Mesenchymal stem cell (in vitro differentiated cells and primary cell): ENCODE data around the gene MARK3.
A peak's percentile ranks its signal among the peaks of the same experiment; 100 is the strongest.

Source experiments
- DNase-seq: peaks from one replicate; pipeline ENCODE4 v3.0.0-alpha.2; 2013
- H2AFZ ChIP-seq: one replicate; pipeline ENCODE4 v1.6.1; 2013; ENCODE audit warnings: low read depth, mild to moderate bottlenecking, control low read depth, inconsistent platforms, low read length, moderate library complexity
- H2AK5ac ChIP-seq: 2 replicates; pipeline ENCODE4 v1.6.1; 2013; ENCODE audit warnings: low read length, moderate library complexity, mild to moderate bottlenecking, inconsistent platforms; ENCODE audit not compliant: severe bottlenecking
- H2BK120ac ChIP-seq: one replicate; pipeline ENCODE4 v1.6.1; 2013; ENCODE audit warnings: low read depth, mild to moderate bottlenecking, inconsistent platforms, low read length, moderate library complexity
- H2BK12ac ChIP-seq, 2 experiments: one replicate each; pipeline ENCODE4 v1.6.1; 2013; ENCODE audit warnings: inconsistent platforms in 2 of 2, low read length in 2 of 2, mild to moderate bottlenecking in 2 of 2, moderate library complexity in 2 of 2, control low read depth in 1 of 2
- H2BK15ac ChIP-seq: one replicate; pipeline ENCODE4 v1.6.1; 2013; ENCODE audit warnings: mild to moderate bottlenecking, low read depth, inconsistent platforms; ENCODE audit not compliant: poor library complexity, severe bottlenecking
- H2BK5ac ChIP-seq: 2 replicates; pipeline ENCODE4 v1.6.1; 2013; ENCODE audit warnings: low read depth, mild to moderate bottlenecking, low read length, control low read depth, inconsistent platforms; ENCODE audit not compliant: poor library complexity, severe bottlenecking
- H3K14ac ChIP-seq, 2 experiments: one replicate each; pipeline ENCODE4 v1.6.1; 2013; ENCODE audit warnings: inconsistent platforms in 2 of 2, low read length in 2 of 2, control low read depth in 1 of 2, mild to moderate bottlenecking in 1 of 2, moderate library complexity in 1 of 2
- H3K18ac ChIP-seq, 2 experiments: one replicate each; pipeline ENCODE4 v1.6.1; 2013; ENCODE audit warnings: inconsistent platforms in 2 of 2, low read length in 2 of 2, control low read depth in 1 of 2, low read depth in 1 of 2, mild to moderate bottlenecking in 1 of 2
- H3K23ac ChIP-seq, 2 experiments: one replicate each; pipeline ENCODE4 v1.6.1; 2013; ENCODE audit warnings: inconsistent platforms in 2 of 2, low read length in 2 of 2, mild to moderate bottlenecking in 2 of 2, moderate library complexity in 2 of 2, control low read depth in 1 of 2
- H3K27ac ChIP-seq: 2 replicates; pipeline ENCODE4 v1.5.1; 2013; ENCODE audit warnings: mild to moderate bottlenecking, moderate library complexity, low read length, control low read depth, inconsistent platforms; ENCODE audit not compliant: poor library complexity, severe bottlenecking
- H3K27me3 ChIP-seq, 2 experiments: 2 replicates each; pipeline versions ENCODE4 v1.6.1 to v1.7.0; 2013; ENCODE audit warnings: low read length in 2 of 2, mild to moderate bottlenecking in 2 of 2, moderate library complexity in 2 of 2, control low read depth in 1 of 2, inconsistent platforms in 1 of 2; ENCODE audit not compliant: control insufficient read depth in 1 of 2, insufficient read depth in 1 of 2
- H3K36me3 ChIP-seq, 2 experiments: 2 replicates each; pipeline versions ENCODE4 v1.6.1 to v1.7.0; 2013; ENCODE audit warnings: low read length in 2 of 2, control low read depth in 1 of 2, inconsistent platforms in 1 of 2, low read depth in 1 of 2, mild to moderate bottlenecking in 1 of 2; ENCODE audit not compliant: insufficient read depth in 2 of 2, control insufficient read depth in 1 of 2
- H3K4ac ChIP-seq, 2 experiments: one replicate each; pipeline ENCODE4 v1.6.1; 2013; ENCODE audit warnings: inconsistent platforms in 2 of 2, low read length in 2 of 2, mild to moderate bottlenecking in 2 of 2, moderate library complexity in 2 of 2, control low read depth in 1 of 2, low read depth in 1 of 2
- H3K4me1 ChIP-seq: 2 replicates; pipeline ENCODE4 v1.6.1; 2013; ENCODE audit warnings: low read depth, low read length, control low read depth; ENCODE audit not compliant: control insufficient read depth, insufficient read depth
- H3K4me2 ChIP-seq: 2 replicates; pipeline ENCODE4 v1.6.1; 2013; ENCODE audit warnings: low read length, mild to moderate bottlenecking, inconsistent platforms; ENCODE audit not compliant: poor library complexity, severe bottlenecking
- H3K4me3 ChIP-seq, 2 experiments: 2 replicates each; pipeline versions ENCODE4 v1.5.1 to v1.7.0; 2013; ENCODE audit warnings: low read length in 2 of 2, mild to moderate bottlenecking in 2 of 2, control low read depth in 1 of 2, low read depth in 1 of 2; ENCODE audit not compliant: insufficient read depth in 1 of 2
- H3K79me1 ChIP-seq: replicated peaks from 2 replicates; pipeline ENCODE4 v1.6.1; 2013; ENCODE audit warnings: mild to moderate bottlenecking, control low read depth, low read length, inconsistent platforms; ENCODE audit not compliant: poor library complexity, severe bottlenecking
- H3K9ac ChIP-seq: 2 replicates; pipeline ENCODE4 v1.7.0; 2013; ENCODE audit warnings: mild to moderate bottlenecking, low read length, moderate library complexity
- H3K9me3 ChIP-seq: 2 replicates; pipeline ENCODE4 v1.7.0; 2013; ENCODE audit warnings: mild to moderate bottlenecking, low read length; ENCODE audit not compliant: control insufficient read depth
- H4K8ac ChIP-seq: one replicate; pipeline ENCODE4 v1.6.1; 2013; ENCODE audit warnings: inconsistent platforms, mild to moderate bottlenecking, low read length, moderate library complexity
- H4K91ac ChIP-seq: one replicate; pipeline ENCODE4 v1.6.1; 2013; ENCODE audit warnings: mild to moderate bottlenecking, low read length, inconsistent platforms
- WGBS: methylation state at CpG from one replicate; pipeline ENCODE4 v1.1.7; 2013; ENCODE audit warnings: mixed read lengths; 5-methylcytosine and 5-hydroxymethylcytosine counted together

Gene MARK3

DNA sequence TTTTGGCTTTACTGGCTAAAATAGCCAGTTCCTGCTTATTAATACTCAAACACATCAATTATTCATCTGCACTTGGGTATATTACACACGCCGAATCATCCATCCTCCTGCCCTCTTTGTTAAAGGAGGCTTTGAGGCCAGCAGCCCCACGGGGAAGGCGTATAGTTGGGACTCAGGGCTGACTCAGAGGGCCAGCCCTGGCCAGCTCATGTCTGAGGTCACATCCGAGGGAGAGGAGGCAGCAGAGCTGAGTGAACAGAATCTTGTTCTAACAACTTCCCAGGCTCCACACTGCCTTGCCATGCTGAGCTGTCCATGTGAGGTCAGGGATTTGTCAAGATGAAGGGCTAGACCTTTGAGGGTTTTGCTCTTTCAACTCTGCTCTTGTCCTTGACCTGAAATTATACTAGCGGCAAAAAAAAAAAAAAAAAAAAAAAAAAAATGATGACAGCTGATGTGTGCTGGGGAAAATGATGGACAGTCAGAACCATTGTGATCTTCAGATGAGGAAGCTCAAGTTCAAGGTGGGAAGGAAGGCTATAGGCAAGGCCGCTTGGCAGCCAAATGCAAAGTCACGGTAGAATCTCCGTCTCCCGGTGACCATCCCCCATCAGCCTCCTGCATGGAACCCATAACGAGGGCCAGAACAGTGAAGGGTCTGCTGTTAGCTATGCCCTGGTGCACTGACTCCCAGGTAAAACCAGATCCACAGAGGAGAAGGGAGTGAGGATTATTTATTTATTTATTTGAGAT lies 12.5 kb upstream of the MARK3 start:
- H2BK120ac ChIP-seq: no peak overlapping the region
- H4K91ac ChIP-seq: no peak overlapping the region
- H3K27ac ChIP-seq: peak overlapping the region; percentile 55
- peaks cover 9% of the 10 kb centered on the region for H3K4me1 ChIP-seq
- H3K9me3 ChIP-seq: no peaks in the 10 kb centered on the region
- no peaks in the 10 kb centered on the region for H3K79me1 ChIP-seq
- H3K4me2 ChIP-seq: no peak overlapping the region
- H3K14ac ChIP-seq: no peak overlapping the region
- H2AK5ac ChIP-seq: no peak overlapping the region
- H3K23ac ChIP-seq: no peak overlapping the region
- H3K27me3 ChIP-seq: no peaks in the 10 kb centered on the region
- peak overlapping the region; percentile 53 for H3K9ac ChIP-seq
- peak overlapping the region in 1 of 2 experiments; percentile 27 for H2BK12ac ChIP-seq
- no peak overlapping the region for H2AFZ ChIP-seq
- H4K8ac ChIP-seq: no peak overlapping the region
- H2BK15ac ChIP-seq: no peak overlapping the region
- no peak overlapping the region for H3K4me3 ChIP-seq
- H3K18ac ChIP-seq: peak overlapping the region; percentile 25 to 62
- no peak overlapping the region for H2BK5ac ChIP-seq
- WGBS: 41% methylated on average over 11 of the region's 11 CpGs
- H3K36me3 ChIP-seq: no peaks in the 10 kb centered on the region
- no peak overlapping the region for H3K4ac ChIP-seq
- peak; percentile 92 for DNase-seq

- WGBS: 96% methylated on average over 11 of the region's 11 CpGs
- no peak overlapping the region for H3K4me3 ChIP-seq
- H2AK5ac ChIP-seq: no peak overlapping the region
These were observed 11.1 kb upstream of the MARK3 start for GRCh38 chr14:103374121-103374520.

DNA sequence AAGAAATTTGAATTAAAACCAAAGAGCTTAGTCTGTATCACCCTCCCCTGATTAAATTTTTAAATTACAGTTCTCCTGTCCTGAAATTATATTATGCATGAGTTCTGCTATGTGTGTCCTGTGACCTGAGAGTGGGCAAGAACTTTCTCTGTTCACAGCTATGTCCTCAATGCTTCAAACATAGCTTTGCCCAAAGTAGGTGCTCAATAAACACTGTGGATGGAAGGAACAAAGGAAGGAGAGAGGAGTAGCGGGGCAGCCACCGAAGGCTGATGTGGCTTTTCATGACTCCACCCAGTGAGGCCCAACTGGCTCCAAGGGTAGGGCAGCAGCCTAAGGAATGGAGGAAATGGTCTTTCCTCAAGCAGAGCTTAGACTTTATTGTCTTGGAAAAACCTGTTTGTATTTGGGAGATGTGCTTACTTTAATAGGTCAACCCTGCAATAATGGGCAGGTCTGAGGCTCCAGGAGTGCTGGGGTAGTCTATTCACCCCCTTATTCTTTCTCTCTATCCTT lies 7.6 kb upstream of the MARK3 start:
- H3K27me3 ChIP-seq: peaks cover 0 to 6% of the 10 kb centered on the region in 2 experiments
- no peaks in the 10 kb centered on the region for H3K9me3 ChIP-seq
- H3K4me3 ChIP-seq: no peak overlapping the region
- no peak overlapping the region for H3K4me2 ChIP-seq
- no peak overlapping the region for H2BK120ac ChIP-seq
- no peak overlapping the region for H2BK12ac ChIP-seq
- no peak overlapping the region for H3K27ac ChIP-seq
- no peak overlapping the region for H2AFZ ChIP-seq
- peak overlapping the region in 1 of 2 experiments; percentile 47 for H3K14ac ChIP-seq
- peaks cover 6% of the 10 kb centered on the region for H3K4me1 ChIP-seq
- H4K91ac ChIP-seq: no peak overlapping the region
- H3K18ac ChIP-seq: no peak overlapping the region
- 94% methylated on average over 2 of the region's 2 CpGs for WGBS
- H3K23ac ChIP-seq: no peak overlapping the region
- no peak overlapping the region for H2AK5ac ChIP-seq
- H3K36me3 ChIP-seq: no peaks in the 10 kb centered on the region
- H3K79me1 ChIP-seq: no peaks in the 10 kb centered on the region
- no peak overlapping the region for H4K8ac ChIP-seq
- H2BK15ac ChIP-seq: no peak overlapping the region
- DNase-seq: no peak
- H2BK5ac ChIP-seq: no peak overlapping the region
- H3K4ac ChIP-seq: no peak overlapping the region
- H3K9ac ChIP-seq: no peak overlapping the region

More at GRCh38 chr14:103374121-103374520, 11.1 kb upstream of the MARK3 start:
- H3K27me3 ChIP-seq: peaks cover 0 to 6% of the 10 kb centered on the region in 2 experiments
- H2AFZ ChIP-seq: no peak overlapping the region
- H3K4ac ChIP-seq: no peak overlapping the region
- H2BK5ac ChIP-seq: no peak overlapping the region
- no peak overlapping the region for H3K27ac ChIP-seq
- no peak overlapping the region for H2BK120ac ChIP-seq
- H3K23ac ChIP-seq: no peak overlapping the region
- H2BK15ac ChIP-seq: no peak overlapping the region
- no peak overlapping the region for H4K91ac ChIP-seq
- DNase-seq: no peak
- no peak overlapping the region for H3K9ac ChIP-seq
- peaks cover 9% of the 10 kb centered on the region for H3K4me1 ChIP-seq
- H3K9me3 ChIP-seq: no peaks in the 10 kb centered on the region
- peak overlapping the region in 1 of 2 experiments; percentile 23 for H3K18ac ChIP-seq
- H3K4me2 ChIP-seq: no peak overlapping the region
- H3K36me3 ChIP-seq: no peaks in the 10 kb centered on the region
- H3K14ac ChIP-seq: no peak overlapping the region
- no peak overlapping the region for H2BK12ac ChIP-seq
- H3K79me1 ChIP-seq: no peaks in the 10 kb centered on the region
- no peak overlapping the region for H4K8ac ChIP-seq

- Histone ChIP-seq H3K23ac (no peak overlapping the region), H2BK12ac (no peak overlapping the region), H3K9me3 (no peaks in the 10 kb centered on the region), H3K36me3 (no peaks in the 10 kb centered on the region), H3K9ac (no peak overlapping the region), H3K18ac (no peak overlapping the region), H3K27me3 (peaks cover 0 to 6% of the 10 kb centered on the region in 2 experiments), H4K8ac (no peak overlapping the region), H3K4me3 (no peak overlapping the region), H3K4me1 (peaks cover 4% of the 10 kb centered on the region), H4K91ac (no peak overlapping the region), H2AFZ (no peak overlapping the region), H2BK5ac (no peak overlapping the region), H3K4ac (no peak overlapping the region), H3K27ac (no peak overlapping the region), H3K4me2 (no peak overlapping the region), H2BK15ac (no peak overlapping the region), H2BK120ac (no peak overlapping the region), H3K79me1 (no peaks in the 10 kb centered on the region), H2AK5ac (no peak overlapping the region), H3K14ac (no peak overlapping the region)
- no peak for DNase-seq
- 84% methylated on average over 14 of the region's 14 CpGs for WGBS
These were observed 7.0 kb upstream of the MARK3 start for GRCh38 chr14:103378038-103378854.
